GM13976 (cell line): Measurements from ENCODE around the gene KIF19.

Experiments
- DNase-seq: peaks from one replicate; pipeline ENCODE4 v3.0.0; 2012; ENCODE audit warnings: low spot score
- CTCF ChIP-seq: IDR thresholded peaks from 2 replicates; pipeline ENCODE4 v1.5.1; 2012; ENCODE audit warnings: borderline replicate concordance, mild to moderate bottlenecking; ENCODE audit not compliant: insufficient read depth; ENCODE audit errors: extremely low read depth, missing control alignments, control extremely low read depth
- in situ Hi-C: fragments of 300-500 bp; cut with MboI; formaldehyde crosslinking; loops from one replicate; pipeline ENCODE4 v1.12.0; 2022; ENCODE audit warnings: low sequenced_read_pairs, mixed read lengths, inconsistent platforms; ENCODE audit not compliant: unreplicated experiment

The KIF19 gene

GRCh38 chr17:74292495-74292894, 33.5 kb upstream of the KIF19 start:
- no peak for TF ChIP-seq CTCF
- in situ Hi-C loops = loop anchor here (10.0 kb wide), 1 partner anchor 72 kb away; the partner anchor contains the start of genes BTBD17 and GPR142
- no peak for DNase-seq

- in situ Hi-C loops = loop anchor here (10.0 kb wide), 1 partner anchor 69 kb away; the partner anchor contains the start of genes BTBD17 and GPR142
- DNase-seq = no peak
- no peak for TF ChIP-seq CTCF
Observed at GRCh38 chr17:74295625-74296547, 30.1 kb upstream of the KIF19 start.

- in situ Hi-C loops = loop anchor here (10.0 kb wide), 1 partner anchor 68 kb away; the partner anchor contains the start of genes BTBD17 and GPR142
- DNase-seq = no peak
- peak; percentile 41 for TF ChIP-seq CTCF
Observed at GRCh38 chr17:74296548-74296936, 29.5 kb upstream of the KIF19 start.

- in situ Hi-C loops = loop anchor here (10.0 kb wide), 1 partner anchor 67 kb away; the partner anchor contains the start of genes BTBD17 and GPR142
Observed at GRCh38 chr17:74297941-74298340, 28.1 kb upstream of the KIF19 start.

GRCh38 chr17:74298778-74299177, 27.2 kb upstream of the KIF19 start:
- TF ChIP-seq CTCF = no peak
- no peak for DNase-seq
- in situ Hi-C loops = loop anchor here (10.0 kb wide), 1 partner anchor 66 kb away; the partner anchor contains the start of genes BTBD17 and GPR142

More at GRCh38 chr17:74297941-74298340, 28.1 kb upstream of the KIF19 start:
- DNase-seq = no peak
- no peak for TF ChIP-seq CTCF

GRCh38 chr17:74299226-74300009, 26.6 kb upstream of the KIF19 start:
- no peak for TF ChIP-seq CTCF
- DNase-seq = no peak
- in situ Hi-C loops = loop anchor here (10.0 kb wide), 1 partner anchor 65 kb away; the partner anchor contains the start of genes BTBD17 and GPR142
